ENCODE data around the gene ANGPTL4. TPM values are rescaled to one million over a fixed set of nuclear protein-coding genes. Genes with fewer than 3 reads are reported as not detected.

ANGPTL4 gene
- polyA plus RNA-seq, 2 donors = 27.2 to 126 TPM

DNA sequence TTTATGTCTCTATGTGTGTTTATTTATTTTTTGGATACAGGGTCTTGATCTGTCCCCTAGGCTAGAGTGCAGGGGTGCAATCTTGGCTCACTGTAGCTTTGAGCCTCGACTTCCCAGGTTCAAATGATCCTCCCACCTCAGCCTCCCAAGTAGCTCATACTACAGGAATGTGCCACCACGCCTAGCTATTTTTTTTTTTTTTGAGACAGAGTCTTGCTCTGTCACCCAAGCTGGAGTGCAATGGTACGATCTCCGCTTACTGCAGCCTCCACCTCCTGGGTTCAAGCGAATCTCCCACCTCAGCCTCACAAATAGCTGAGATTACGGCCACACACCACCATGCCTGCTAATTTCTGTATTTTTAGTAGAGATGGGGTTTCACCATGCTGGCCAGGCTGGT is 5.0 kb upstream of the ANGPTL4 start:
- 89% methylated on average over 6 of the region's 6 CpGs for WGBS, 2 donors

DNA sequence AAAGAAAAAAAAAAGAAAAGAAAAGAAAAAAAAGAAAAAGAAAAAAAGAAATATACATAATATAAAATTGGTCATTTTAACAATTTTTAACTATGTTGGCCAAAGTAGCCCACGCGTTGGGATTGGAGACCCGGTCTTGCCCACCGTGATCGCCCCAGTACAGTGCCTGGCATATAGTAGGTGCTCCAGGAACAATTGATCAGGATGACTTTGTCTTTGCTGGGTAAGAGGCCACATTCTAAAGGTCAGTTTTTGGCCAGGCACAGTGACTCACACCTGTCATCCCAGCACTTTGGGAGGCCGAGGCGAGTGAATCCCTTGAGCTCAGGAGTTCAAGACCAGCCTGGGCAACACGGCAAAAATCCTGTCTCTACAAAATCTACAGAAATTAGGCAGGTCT is 3.8 kb upstream of the ANGPTL4 start:
- peaks cover 0 to 7% of the 10 kb centered on the region in 2 donors for H3K4me1 ChIP-seq (ENCODE audit: control insufficient read depth in 2 of 2, insufficient read depth in 2 of 2, low read length in 1 of 2)
- WGBS, 2 donors = 75 to 85% methylated on average over 8 of the region's 8 CpGs
- peaks cover 0 to 3% of the 10 kb centered on the region in 2 donors for H3K9me3 ChIP-seq (ENCODE audit: control insufficient read depth in 2 of 2, insufficient read depth in 1 of 2, low read depth in 1 of 2, low read length in 1 of 2)
- no peak overlapping the region for H3K27ac ChIP-seq (ENCODE audit: low read depth in 2 of 2, low read length in 1 of 2)
- no peaks in the 10 kb centered on the region for H3K36me3 ChIP-seq (ENCODE audit: control insufficient read depth in 2 of 2, insufficient read depth in 2 of 2, low read length in 1 of 2)
- H3K4me3 ChIP-seq (ENCODE audit: low read depth in 1 of 2, low read length in 2 of 2) = no peak overlapping the region
- no peaks in the 10 kb centered on the region for H3K27me3 ChIP-seq (ENCODE audit: control insufficient read depth in 1 of 2, insufficient read depth in 2 of 2, low read length in 2 of 2)

More for the DNA sequence above, 5.0 kb upstream of the ANGPTL4 start:
- H3K4me3 ChIP-seq (ENCODE audit: low read depth in 1 of 2, low read length in 2 of 2) = no peak overlapping the region
- no peaks in the 10 kb centered on the region for H3K36me3 ChIP-seq (ENCODE audit: control insufficient read depth in 2 of 2, insufficient read depth in 2 of 2, low read length in 1 of 2)
- no peak overlapping the region for H3K27ac ChIP-seq (ENCODE audit: low read depth in 2 of 2, low read length in 1 of 2)
- H3K27me3 ChIP-seq (ENCODE audit: control insufficient read depth in 1 of 2, insufficient read depth in 2 of 2, low read length in 2 of 2) = no peaks in the 10 kb centered on the region
- H3K4me1 ChIP-seq (ENCODE audit: control insufficient read depth in 2 of 2, insufficient read depth in 2 of 2, low read length in 1 of 2) = peaks cover 0 to 3% of the 10 kb centered on the region in 2 donors
- H3K9me3 ChIP-seq (ENCODE audit: control insufficient read depth in 2 of 2, insufficient read depth in 1 of 2, low read depth in 1 of 2, low read length in 1 of 2) = peaks cover 0 to 3% of the 10 kb centered on the region in 2 donors

DNA sequence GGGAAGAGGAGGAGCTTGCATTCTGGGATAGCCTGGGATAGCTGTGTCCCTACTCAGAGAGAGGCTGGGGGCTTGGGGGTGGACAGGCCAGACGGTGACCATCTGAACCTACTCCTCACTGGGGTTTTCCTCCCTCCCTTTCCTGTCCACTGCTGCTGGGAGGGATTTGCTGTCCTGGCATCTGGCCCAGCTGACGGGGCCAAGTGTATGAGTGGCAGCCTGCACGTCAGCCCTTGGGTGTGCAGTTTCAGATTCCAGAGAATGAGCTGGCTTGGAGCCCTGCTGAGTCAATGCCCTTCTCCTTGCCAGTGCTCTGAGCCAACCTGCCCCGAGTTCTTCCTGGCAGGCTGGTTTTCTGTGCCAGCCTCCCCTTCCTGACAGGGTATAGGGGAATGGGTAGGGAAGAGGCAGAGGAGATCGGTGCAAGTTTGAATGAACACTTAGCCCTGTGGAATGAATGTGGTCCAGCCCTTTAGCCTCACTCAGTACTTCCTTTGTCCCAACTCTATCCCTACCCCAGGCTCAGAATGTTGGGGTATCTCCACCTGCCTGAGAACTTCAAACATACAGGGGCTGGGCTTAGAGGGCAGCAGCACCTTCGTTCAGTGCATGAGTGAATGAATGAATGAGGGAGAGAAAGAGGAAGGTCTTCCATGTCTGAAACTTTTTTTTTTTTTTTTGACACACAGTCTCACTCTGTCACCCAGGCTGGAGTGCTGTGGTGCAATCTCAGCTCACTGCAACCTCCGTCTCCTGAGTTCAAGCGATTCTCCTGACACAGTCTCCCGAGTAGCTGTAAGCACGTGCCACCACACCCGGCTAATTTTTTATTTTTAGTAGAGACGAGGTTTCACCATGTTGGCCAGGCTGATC is 1.8 kb upstream of the ANGPTL4 start:
- H3K27me3 ChIP-seq (ENCODE audit: control insufficient read depth in 1 of 2, insufficient read depth in 2 of 2, low read length in 2 of 2) = no peaks in the 10 kb centered on the region
- WGBS, 2 donors = 24 to 27% methylated on average over 12 of the region's 12 CpGs
- no peaks in the 10 kb centered on the region for H3K9me3 ChIP-seq (ENCODE audit: control insufficient read depth in 2 of 2, insufficient read depth in 1 of 2, low read depth in 1 of 2, low read length in 1 of 2)
- H3K27ac ChIP-seq (ENCODE audit: low read depth in 2 of 2, low read length in 1 of 2) = peak overlapping the region; percentile 98
- no peak overlapping the region for H3K4me3 ChIP-seq (ENCODE audit: low read depth in 1 of 2, low read length in 2 of 2)
- H3K4me1 ChIP-seq (ENCODE audit: control insufficient read depth in 2 of 2, insufficient read depth in 2 of 2, low read length in 1 of 2) = peaks cover 0 to 11% of the 10 kb centered on the region in 2 donors
- H3K36me3 ChIP-seq (ENCODE audit: control insufficient read depth in 2 of 2, insufficient read depth in 2 of 2, low read length in 1 of 2) = no peaks in the 10 kb centered on the region

DNA sequence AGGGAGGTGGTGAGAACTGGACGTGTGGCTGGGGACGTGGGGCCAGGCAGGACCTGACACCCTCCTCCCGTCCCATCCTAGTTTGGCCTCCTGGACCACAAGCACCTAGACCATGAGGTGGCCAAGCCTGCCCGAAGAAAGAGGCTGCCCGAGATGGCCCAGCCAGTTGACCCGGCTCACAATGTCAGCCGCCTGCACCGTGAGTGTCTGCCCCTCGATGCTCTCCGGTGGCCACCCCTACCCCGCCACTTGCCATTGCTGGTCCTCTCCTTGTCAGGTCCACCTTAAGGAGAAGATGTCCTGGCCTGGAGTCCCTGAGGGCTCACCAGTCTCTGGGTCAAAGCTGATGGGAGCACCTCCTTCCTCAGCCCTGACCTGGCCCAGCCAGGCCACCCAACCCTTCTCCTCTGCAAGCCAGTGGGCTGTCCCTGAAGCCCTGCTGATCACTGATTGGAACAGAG is 2.2 kb downstream of the ANGPTL4 start:
- H3K4me3 ChIP-seq (ENCODE audit: low read depth in 1 of 2, low read length in 2 of 2) = peak overlapping the region in 1 of 2 donors; percentile 30
- WGBS, 2 donors = 94 to 96% methylated on average over 11 of the region's 11 CpGs

DNA sequence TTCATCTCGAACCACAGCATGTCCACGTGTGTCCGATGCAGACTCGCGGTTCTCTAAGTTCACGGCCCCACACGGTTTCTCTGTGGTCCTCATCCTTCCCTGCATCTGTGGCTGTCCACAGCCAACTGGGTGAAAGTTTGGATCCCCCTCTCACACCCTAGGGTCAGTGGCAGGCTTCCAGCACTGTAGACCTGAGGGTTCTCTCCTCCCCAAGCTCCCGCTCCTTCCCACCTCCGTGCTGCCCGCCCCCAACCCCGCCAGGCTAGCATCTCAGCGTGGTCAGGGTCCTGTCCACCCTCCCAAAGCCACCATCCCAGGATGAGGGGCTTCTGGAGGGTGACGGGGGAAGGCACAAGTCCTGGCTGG is 3.0 kb downstream of the ANGPTL4 start:
- WGBS, 2 donors = 61% methylated on average over 13 of the region's 13 CpGs
- Histone ChIP-seq H3K36me3 (ENCODE audit: control insufficient read depth in 2 of 2, insufficient read depth in 2 of 2, low read length in 1 of 2) (peaks cover 0 to 11% of the 10 kb centered on the region in 2 donors), H3K27me3 (ENCODE audit: control insufficient read depth in 1 of 2, insufficient read depth in 2 of 2, low read length in 2 of 2) (no peaks in the 10 kb centered on the region), H3K4me3 (ENCODE audit: low read depth in 1 of 2, low read length in 2 of 2) (no peak overlapping the region), H3K4me1 (ENCODE audit: control insufficient read depth in 2 of 2, insufficient read depth in 2 of 2, low read length in 1 of 2) (peaks cover 0 to 13% of the 10 kb centered on the region in 2 donors), H3K27ac (ENCODE audit: low read depth in 2 of 2, low read length in 1 of 2) (peak overlapping the region in 1 of 2 donors; percentile 21), H3K9me3 (ENCODE audit: control insufficient read depth in 2 of 2, insufficient read depth in 1 of 2, low read depth in 1 of 2, low read length in 1 of 2) (no peaks in the 10 kb centered on the region)

More for the DNA sequence above, 2.2 kb downstream of the ANGPTL4 start:
- Histone ChIP-seq H3K27me3 (ENCODE audit: control insufficient read depth in 1 of 2, insufficient read depth in 2 of 2, low read length in 2 of 2) (no peaks in the 10 kb centered on the region), H3K4me1 (ENCODE audit: control insufficient read depth in 2 of 2, insufficient read depth in 2 of 2, low read length in 1 of 2) (peaks cover 0 to 13% of the 10 kb centered on the region in 2 donors), H3K36me3 (ENCODE audit: control insufficient read depth in 2 of 2, insufficient read depth in 2 of 2, low read length in 1 of 2) (peaks cover 0 to 8% of the 10 kb centered on the region in 2 donors), H3K9me3 (ENCODE audit: control insufficient read depth in 2 of 2, insufficient read depth in 1 of 2, low read depth in 1 of 2, low read length in 1 of 2) (no peaks in the 10 kb centered on the region), H3K27ac (ENCODE audit: low read depth in 2 of 2, low read length in 1 of 2) (no peak overlapping the region)

DNA sequence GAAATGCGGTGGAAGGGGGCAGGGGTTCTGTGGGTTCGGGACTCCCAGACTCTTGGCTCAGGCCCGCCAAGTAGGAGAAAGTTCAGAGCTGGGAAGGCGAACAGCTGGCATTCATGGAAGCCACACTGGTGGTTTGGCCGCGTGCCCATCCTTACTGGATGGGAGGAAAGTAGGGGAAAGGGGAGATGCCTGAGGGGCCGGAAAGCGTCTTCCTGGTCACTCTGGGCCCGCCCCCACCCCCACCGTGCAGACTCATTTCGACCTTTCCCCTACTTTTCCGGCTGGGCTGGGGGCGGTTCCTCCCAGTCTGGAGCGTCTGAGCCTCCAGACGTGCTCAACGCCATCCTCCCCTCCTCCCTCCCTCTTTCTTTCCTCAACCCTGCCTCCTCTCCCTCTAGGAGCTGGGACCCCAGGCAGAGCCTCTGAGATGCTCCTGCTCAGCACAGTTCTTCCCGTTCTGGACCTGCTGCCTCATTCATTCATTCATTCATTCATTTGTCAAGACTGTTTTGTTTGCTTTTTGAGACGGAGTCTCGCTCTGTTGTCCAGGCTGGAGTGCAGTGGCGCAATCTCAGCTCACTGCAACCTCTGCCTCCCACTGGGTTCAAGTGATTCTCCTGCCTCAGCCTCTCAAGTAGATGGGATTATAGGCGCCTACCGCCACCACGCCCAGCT is 3.5 kb downstream of the ANGPTL4 start:
- Histone ChIP-seq H3K27ac (ENCODE audit: low read depth in 2 of 2, low read length in 1 of 2) (peak overlapping the region in 1 of 2 donors; percentile 21), H3K9me3 (ENCODE audit: control insufficient read depth in 2 of 2, insufficient read depth in 1 of 2, low read depth in 1 of 2, low read length in 1 of 2) (no peaks in the 10 kb centered on the region), H3K4me1 (ENCODE audit: control insufficient read depth in 2 of 2, insufficient read depth in 2 of 2, low read length in 1 of 2) (peaks cover 0 to 13% of the 10 kb centered on the region in 2 donors), H3K27me3 (ENCODE audit: control insufficient read depth in 1 of 2, insufficient read depth in 2 of 2, low read length in 2 of 2) (no peaks in the 10 kb centered on the region), H3K36me3 (ENCODE audit: control insufficient read depth in 2 of 2, insufficient read depth in 2 of 2, low read length in 1 of 2) (peaks cover 0 to 11% of the 10 kb centered on the region in 2 donors), H3K4me3 (ENCODE audit: low read depth in 1 of 2, low read length in 2 of 2) (no peak overlapping the region)
- 22 to 23% methylated on average over 21 to 23 of the region's 23 CpGs for WGBS, 2 donors

DNA sequence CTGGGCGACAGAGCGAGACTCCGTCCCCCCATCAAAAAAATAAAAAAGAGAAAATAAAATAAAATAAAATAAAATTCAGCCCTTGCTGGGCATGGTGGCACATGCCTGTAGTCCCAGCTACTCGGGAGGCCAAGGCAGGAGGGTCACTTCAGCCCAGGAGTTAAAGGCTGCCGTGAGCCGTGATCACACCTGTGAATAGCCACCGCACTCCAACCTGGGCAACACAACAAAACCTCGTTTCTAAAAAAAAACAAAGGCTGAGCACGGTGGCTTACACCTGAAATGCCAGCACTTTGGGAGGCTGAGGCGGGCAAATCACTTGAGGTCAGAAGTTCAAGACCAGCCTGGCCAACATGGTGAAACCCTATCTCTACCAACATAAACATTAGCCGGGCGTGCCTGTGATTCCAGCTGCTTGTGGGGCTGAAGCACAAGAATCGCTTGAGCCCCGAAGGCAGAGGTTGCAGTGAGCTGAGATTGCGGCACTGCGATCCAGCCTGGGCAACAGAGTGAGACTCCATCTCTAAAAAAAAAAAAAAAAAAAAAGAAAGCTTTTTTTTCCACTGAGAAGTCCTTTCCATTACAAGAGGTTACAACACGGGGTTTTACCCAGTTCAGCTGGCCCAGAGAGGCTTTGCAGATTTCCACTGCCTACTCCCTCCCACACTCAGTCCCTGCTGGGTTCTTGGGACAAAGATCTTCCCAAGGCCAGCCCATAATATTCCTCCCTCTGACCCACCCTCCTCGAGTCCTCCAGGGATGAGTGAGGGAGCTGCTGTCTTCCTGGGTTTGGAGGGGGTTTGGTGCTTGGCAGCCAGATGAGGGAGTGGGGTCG is 6.4 kb downstream of the ANGPTL4 start:
- Histone ChIP-seq H3K36me3 (ENCODE audit: control insufficient read depth in 2 of 2, insufficient read depth in 2 of 2, low read length in 1 of 2) (peaks cover 2 to 18% of the 10 kb centered on the region in 2 donors), H3K9me3 (ENCODE audit: control insufficient read depth in 2 of 2, insufficient read depth in 1 of 2, low read depth in 1 of 2, low read length in 1 of 2) (no peaks in the 10 kb centered on the region), H3K27ac (ENCODE audit: low read depth in 2 of 2, low read length in 1 of 2) (no peak overlapping the region), H3K4me1 (ENCODE audit: control insufficient read depth in 2 of 2, insufficient read depth in 2 of 2, low read length in 1 of 2) (peaks cover 0 to 6% of the 10 kb centered on the region in 2 donors), H3K27me3 (ENCODE audit: control insufficient read depth in 1 of 2, insufficient read depth in 2 of 2, low read length in 2 of 2) (no peaks in the 10 kb centered on the region), H3K4me3 (ENCODE audit: low read depth in 1 of 2, low read length in 2 of 2) (no peak overlapping the region)
- WGBS, 2 donors = 70 to 85% methylated on average over 19 of the region's 19 CpGs

DNA sequence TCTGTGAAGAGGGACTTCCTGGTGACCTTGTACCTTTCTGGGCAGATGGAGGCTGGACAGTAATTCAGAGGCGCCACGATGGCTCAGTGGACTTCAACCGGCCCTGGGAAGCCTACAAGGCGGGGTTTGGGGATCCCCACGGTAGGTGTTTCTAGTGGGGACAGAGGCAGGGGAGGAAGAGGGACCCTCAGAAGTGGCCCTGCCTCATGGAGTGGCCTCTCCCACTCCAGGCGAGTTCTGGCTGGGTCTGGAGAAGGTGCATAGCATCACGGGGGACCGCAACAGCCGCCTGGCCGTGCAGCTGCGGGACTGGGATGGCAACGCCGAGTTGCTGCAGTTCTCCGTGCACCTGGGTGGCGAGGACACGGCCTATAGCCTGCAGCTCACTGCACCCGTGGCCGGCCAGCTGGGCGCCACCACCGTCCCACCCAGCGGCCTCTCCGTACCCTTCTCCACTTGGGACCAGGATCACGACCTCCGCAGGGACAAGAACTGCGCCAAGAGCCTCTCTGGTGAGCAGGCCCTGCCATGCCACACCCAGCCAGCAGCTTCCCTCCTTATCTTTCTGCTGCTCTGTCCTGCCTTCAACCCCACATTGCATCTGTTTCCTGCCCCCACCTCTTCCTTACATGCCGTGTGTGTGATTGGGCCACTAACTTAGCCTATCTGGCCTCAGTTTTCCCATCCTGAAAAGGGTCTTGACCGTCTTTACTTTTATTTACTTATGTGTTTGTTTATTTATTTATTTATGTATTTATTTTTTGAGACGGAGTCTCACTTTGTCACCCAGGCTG is 7.3 kb downstream of the ANGPTL4 start:
- H3K4me1 ChIP-seq (ENCODE audit: control insufficient read depth in 2 of 2, insufficient read depth in 2 of 2, low read length in 1 of 2) = peaks cover 0 to 6% of the 10 kb centered on the region in 2 donors
- no peaks in the 10 kb centered on the region for H3K9me3 ChIP-seq (ENCODE audit: control insufficient read depth in 2 of 2, insufficient read depth in 1 of 2, low read depth in 1 of 2, low read length in 1 of 2)
- H3K27ac ChIP-seq (ENCODE audit: low read depth in 2 of 2, low read length in 1 of 2) = no peak overlapping the region
- 81 to 87% methylated on average over 27 to 28 of the region's 28 CpGs for WGBS, 2 donors
- peaks cover 2 to 18% of the 10 kb centered on the region in 2 donors for H3K36me3 ChIP-seq (ENCODE audit: control insufficient read depth in 2 of 2, insufficient read depth in 2 of 2, low read length in 1 of 2)
- no peak overlapping the region for H3K4me3 ChIP-seq (ENCODE audit: low read depth in 1 of 2, low read length in 2 of 2)
- no peaks in the 10 kb centered on the region for H3K27me3 ChIP-seq (ENCODE audit: control insufficient read depth in 1 of 2, insufficient read depth in 2 of 2, low read length in 2 of 2)
